Transverse colon (tissue), 4 donors: ENCODE results near the gene FEV.

Experiments
- CTCF ChIP-seq, 5 experiments: fragments of 200-600 bp in 3 of 5; fragments of 450-650 bp in 2 of 5; sonication (generic) in 3 of 5; IDR thresholded peaks; 1 replicate in 2 of 5; 2 replicates in 3 of 5; pipeline ENCODE4 v1.5.1; 2016 to 2017; ENCODE audit warnings: antibody characterized with exemption in 5 of 5, inconsistent platforms in 3 of 5, mild to moderate bottlenecking in 2 of 5, moderate library complexity in 1 of 5
- EP300 ChIP-seq: sonication (generic); formaldehyde crosslinking; IDR thresholded peaks from one replicate; pipeline ENCODE4 v1.6.1; 2017; ENCODE audit warnings: antibody characterized with exemption, low read depth
- POLR2A ChIP-seq: fragments of 450-650 bp; IDR thresholded peaks from one replicate; pipeline ENCODE4 v1.6.1; 2016; ENCODE audit warnings: antibody characterized with exemption, mild to moderate bottlenecking, moderate library complexity
- POLR2AphosphoS5 ChIP-seq, 3 donors: sonication (generic); formaldehyde crosslinking; IDR thresholded peaks; one replicate each; pipeline ENCODE4 v1.6.1; 2016; ENCODE audit warnings: antibody characterized with exemption in 3 of 3

- no peak for TF ChIP-seq CTCF (IDR thresholded peaks at IDR 0.05)
- no peak for TF ChIP-seq POLR2A
- TF ChIP-seq POLR2AphosphoS5 (IDR thresholded peaks at IDR 0.05), result no peak
- TF ChIP-seq EP300, result no peak
Observed at GRCh38 chr2:219027511-219028055, 42.6 kb upstream of the FEV start.
